ENCODE results near the gene APOBEC3C.
"Not testable (repeated sequence)": the region's sequence is repeated elsewhere in the genome, so short reads cannot be mapped to it uniquely, and the experiment has no call there.

APOBEC3C gene

GRCh38 chr22:39020021-39020651 lies 6.1 kb downstream of the APOBEC3C start:
- not testable (repeated sequence) for DNase-seq (ENCODE audit: low spot score)

GRCh38 chr22:39021552-39022250 lies 7.6 kb downstream of the APOBEC3C start:
- no peak for DNase-seq (ENCODE audit: low spot score)

- DNase-seq (ENCODE audit: low spot score), result no peak
Measured at GRCh38 chr22:39024519-39025308, 10.7 kb downstream of the APOBEC3C start.

GRCh38 chr22:39026509-39027150 lies 12.6 kb downstream of the APOBEC3C start:
- no peak for DNase-seq (ENCODE audit: low spot score)

GRCh38 chr22:39027717-39028116 lies 13.7 kb downstream of the APOBEC3C start:
- no peak for DNase-seq (ENCODE audit: low spot score)

- no peak for DNase-seq (ENCODE audit: low spot score)
Measured at GRCh38 chr22:39028281-39028680, 14.2 kb downstream of the APOBEC3C start.

GRCh38 chr22:39029227-39029626 lies 15.2 kb downstream of the APOBEC3C start:
- DNase-seq (ENCODE audit: low spot score), result no peak

GRCh38 chr22:39030705-39031104 lies 16.6 kb downstream of the APOBEC3C start:
- no peak for DNase-seq (ENCODE audit: low spot score)

GRCh38 chr22:39031434-39032295 lies 17.6 kb downstream of the APOBEC3C start:
- not testable (repeated sequence) for DNase-seq (ENCODE audit: low spot score)

- not testable (repeated sequence) for DNase-seq (ENCODE audit: low spot score)
Measured at GRCh38 chr22:39037071-39037470, 23.0 kb downstream of the APOBEC3C start.

- no peak for DNase-seq (ENCODE audit: low spot score)
Measured at GRCh38 chr22:39039306-39040126, 25.5 kb downstream of the APOBEC3C start.

GRCh38 chr22:39040155-39040537 lies 26.1 kb downstream of the APOBEC3C start:
- not testable (repeated sequence) for DNase-seq (ENCODE audit: low spot score)

GRCh38 chr22:39040538-39041296 lies 26.7 kb downstream of the APOBEC3C start, which contains the start of gene APOBEC3F:
Gene APOBEC3F, plus strand, starts transcription at chr22:39040864. Its CDS starts 97 bp downstream, at chr22:39040961.
- not testable (repeated sequence) for DNase-seq (ENCODE audit: low spot score)

GRCh38 chr22:39041908-39042307 lies 27.9 kb downstream of the APOBEC3C start:
- DNase-seq (ENCODE audit: low spot score), result no peak

- not testable (repeated sequence) for DNase-seq (ENCODE audit: low spot score)
Measured at GRCh38 chr22:39043063-39043462, 29.0 kb downstream of the APOBEC3C start.

GRCh38 chr22:39045136-39045535 lies 31.1 kb downstream of the APOBEC3C start:
- not testable (repeated sequence) for DNase-seq (ENCODE audit: low spot score)

- not testable (repeated sequence) for DNase-seq (ENCODE audit: low spot score)
Measured at GRCh38 chr22:39049486-39049885, 35.4 kb downstream of the APOBEC3C start.

- DNase-seq (ENCODE audit: low spot score), result not testable (repeated sequence)
Measured at GRCh38 chr22:39051844-39052495, 37.9 kb downstream of the APOBEC3C start.

- no peak for DNase-seq (ENCODE audit: low spot score)
Measured at GRCh38 chr22:39055658-39056057, 41.6 kb downstream of the APOBEC3C start.

Data from HuH-7.5 (cell line).